ENCODE results near the gene STIM1.

DNA sequence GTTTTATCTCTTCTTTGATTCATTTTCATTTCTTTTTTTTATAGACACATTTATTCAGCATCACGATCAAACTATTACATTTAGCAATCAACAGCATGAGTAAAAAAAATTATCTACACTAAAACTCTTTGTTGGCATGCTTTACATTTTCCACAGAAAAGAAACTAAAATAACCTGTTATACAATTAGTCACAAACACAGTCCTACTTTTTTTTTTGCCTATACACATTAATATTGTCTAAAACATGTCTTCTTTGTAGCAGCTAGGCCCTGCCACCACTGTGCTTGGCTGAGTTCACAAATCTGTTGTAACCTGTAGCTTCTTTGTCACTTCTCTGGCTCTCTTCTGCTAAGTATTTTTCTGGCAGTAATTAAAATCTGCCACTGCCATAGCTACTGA is 117.0 kb downstream of the STIM1 start:
- no peak for TF ChIP-seq ETV6 (CRISPR knock-in tag; IDR thresholded peaks at IDR 0.05)
- TF ChIP-seq MYBL2 (CRISPR knock-in tag; IDR thresholded peaks at IDR 0.05), result no peak
- TF ChIP-seq, protein P1, sequence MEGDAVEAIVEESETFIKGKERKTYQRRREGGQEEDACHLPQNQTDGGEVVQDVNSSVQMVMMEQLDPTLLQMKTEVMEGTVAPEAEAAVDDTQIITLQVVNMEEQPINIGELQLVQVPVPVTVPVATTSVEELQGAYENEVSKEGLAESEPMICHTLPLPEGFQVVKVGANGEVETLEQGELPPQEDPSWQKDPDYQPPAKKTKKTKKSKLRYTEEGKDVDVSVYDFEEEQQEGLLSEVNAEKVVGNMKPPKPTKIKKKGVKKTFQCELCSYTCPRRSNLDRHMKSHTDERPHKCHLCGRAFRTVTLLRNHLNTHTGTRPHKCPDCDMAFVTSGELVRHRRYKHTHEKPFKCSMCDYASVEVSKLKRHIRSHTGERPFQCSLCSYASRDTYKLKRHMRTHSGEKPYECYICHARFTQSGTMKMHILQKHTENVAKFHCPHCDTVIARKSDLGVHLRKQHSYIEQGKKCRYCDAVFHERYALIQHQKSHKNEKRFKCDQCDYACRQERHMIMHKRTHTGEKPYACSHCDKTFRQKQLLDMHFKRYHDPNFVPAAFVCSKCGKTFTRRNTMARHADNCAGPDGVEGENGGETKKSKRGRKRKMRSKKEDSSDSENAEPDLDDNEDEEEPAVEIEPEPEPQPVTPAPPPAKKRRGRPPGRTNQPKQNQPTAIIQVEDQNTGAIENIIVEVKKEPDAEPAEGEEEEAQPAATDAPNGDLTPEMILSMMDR (IDR thresholded peaks at IDR 0.05), result no peak
- no peak for TF ChIP-seq TEAD4 (CRISPR knock-in tag; IDR thresholded peaks at IDR 0.05)
- TF ChIP-seq, protein P2, sequence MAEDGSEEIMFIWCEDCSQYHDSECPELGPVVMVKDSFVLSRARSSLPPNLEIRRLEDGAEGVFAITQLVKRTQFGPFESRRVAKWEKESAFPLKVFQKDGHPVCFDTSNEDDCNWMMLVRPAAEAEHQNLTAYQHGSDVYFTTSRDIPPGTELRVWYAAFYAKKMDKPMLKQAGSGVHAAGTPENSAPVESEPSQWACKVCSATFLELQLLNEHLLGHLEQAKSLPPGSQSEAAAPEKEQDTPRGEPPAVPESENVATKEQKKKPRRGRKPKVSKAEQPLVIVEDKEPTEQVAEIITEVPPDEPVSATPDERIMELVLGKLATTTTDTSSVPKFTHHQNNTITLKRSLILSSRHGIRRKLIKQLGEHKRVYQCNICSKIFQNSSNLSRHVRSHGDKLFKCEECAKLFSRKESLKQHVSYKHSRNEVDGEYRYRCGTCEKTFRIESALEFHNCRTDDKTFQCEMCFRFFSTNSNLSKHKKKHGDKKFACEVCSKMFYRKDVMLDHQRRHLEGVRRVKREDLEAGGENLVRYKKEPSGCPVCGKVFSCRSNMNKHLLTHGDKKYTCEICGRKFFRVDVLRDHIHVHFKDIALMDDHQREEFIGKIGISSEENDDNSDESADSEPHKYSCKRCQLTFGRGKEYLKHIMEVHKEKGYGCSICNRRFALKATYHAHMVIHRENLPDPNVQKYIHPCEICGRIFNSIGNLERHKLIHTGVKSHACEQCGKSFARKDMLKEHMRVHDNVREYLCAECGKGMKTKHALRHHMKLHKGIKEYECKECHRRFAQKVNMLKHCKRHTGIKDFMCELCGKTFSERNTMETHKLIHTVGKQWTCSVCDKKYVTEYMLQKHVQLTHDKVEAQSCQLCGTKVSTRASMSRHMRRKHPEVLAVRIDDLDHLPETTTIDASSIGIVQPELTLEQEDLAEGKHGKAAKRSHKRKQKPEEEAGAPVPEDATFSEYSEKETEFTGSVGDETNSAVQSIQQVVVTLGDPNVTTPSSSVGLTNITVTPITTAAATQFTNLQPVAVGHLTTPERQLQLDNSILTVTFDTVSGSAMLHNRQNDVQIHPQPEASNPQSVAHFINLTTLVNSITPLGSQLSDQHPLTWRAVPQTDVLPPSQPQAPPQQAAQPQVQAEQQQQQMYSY (CRISPR knock-in tag; IDR thresholded peaks at IDR 0.05), result no peak
- TF ChIP-seq TP53 (CRISPR knock-in tag; IDR thresholded peaks at IDR 0.05), result no peak
- no peak for TF ChIP-seq ESRRA (CRISPR knock-in tag; IDR thresholded peaks at IDR 0.05; ENCODE audit: borderline replicate concordance)
- no peak for TF ChIP-seq SP1 (CRISPR knock-in tag; conservative IDR thresholded peaks at IDR 0.05)
- TF ChIP-seq TCF7 (CRISPR knock-in tag; IDR thresholded peaks at IDR 0.05; ENCODE audit: low read depth), result no peak
- TF ChIP-seq, protein P3, sequence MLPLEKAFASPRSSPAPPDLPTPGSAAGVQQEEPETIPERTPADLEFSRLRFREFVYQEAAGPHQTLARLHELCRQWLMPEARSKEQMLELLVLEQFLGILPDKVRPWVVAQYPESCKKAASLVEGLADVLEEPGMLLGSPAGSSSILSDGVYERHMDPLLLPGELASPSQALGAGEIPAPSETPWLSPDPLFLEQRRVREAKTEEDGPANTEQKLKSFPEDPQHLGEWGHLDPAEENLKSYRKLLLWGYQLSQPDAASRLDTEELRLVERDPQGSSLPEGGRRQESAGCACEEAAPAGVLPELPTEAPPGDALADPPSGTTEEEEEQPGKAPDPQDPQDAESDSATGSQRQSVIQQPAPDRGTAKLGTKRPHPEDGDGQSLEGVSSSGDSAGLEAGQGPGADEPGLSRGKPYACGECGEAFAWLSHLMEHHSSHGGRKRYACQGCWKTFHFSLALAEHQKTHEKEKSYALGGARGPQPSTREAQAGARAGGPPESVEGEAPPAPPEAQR (CRISPR knock-in tag; IDR thresholded peaks at IDR 0.05), result no peak

All from WTC11 (cell line).